ENCODE results near the gene SENP5.

The SENP5 gene

DNA sequence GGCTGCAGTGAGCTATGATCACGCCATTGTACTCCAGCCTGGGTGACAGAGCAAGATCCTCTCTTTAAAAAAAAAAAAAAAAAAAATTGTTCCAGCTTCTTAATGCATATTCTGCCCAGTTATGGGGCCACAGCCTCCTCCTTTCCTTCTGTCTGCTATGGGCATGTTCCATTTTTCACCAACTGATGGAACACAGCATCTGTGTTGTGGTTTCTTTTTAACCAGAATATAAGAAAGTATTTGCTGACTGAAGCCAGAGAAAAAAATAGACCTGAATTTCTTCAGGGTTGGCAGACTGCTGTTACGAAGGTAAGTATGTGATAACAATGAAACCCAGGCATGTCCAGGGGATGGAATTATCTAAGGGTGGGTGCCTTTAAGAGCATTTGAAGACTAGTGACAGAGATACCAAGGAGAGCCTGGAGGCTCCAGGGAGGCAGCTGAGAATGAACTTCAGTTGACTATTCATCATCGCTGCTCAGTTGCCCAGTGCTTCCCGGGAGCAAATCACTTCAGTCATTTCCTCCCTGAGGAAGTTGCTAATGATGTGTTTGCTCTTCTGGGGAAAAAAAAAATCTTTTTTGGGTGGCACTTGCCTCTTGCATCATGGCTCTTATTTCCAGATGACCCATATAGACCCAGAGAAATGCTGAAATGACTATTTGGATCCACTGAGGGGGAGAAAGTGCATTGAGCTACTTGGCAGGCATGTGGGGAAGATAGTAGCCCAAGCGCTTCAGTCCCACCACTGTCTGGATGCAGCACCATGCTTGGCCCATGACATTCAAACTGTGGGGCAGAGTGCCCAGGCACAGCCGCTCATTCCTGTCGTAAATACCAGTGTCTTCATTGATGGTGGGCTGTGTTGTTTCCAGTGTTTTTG, 60.1 kb downstream of the SENP5 start:
- Histone ChIP-seq H3K4me1 (ENCODE audit: low read length) (no peaks in the 10 kb centered on the region), H3F3A (ENCODE audit: insufficient read depth, low read length) (peaks cover 9% of the 10 kb centered on the region; the same call in 1 of the 2 replicates), H3K27me3 (replicated peaks; ENCODE audit: insufficient read depth, low read length) (no peaks in the 10 kb centered on the region), H3K4me2 (ENCODE audit: low read depth, low read length) (no peak overlapping the region), H4K20me1 (ENCODE audit: insufficient read depth, low read length) (no peaks in the 10 kb centered on the region), H3K4me3 (ENCODE audit: low read length) (no peak overlapping the region), H3K9me3 (replicated peaks; ENCODE audit: insufficient read depth, low read length) (no peaks in the 10 kb centered on the region), H3K79me2 (ENCODE audit: low read length) (no peaks in the 10 kb centered on the region), H3K36me3 (replicated peaks; ENCODE audit: insufficient read depth, low read length) (peaks cover 6% of the 10 kb centered on the region; the same call in 1 of the 2 replicates), H3K27ac (ENCODE audit: low read length) (no peak overlapping the region), H3K9me2 (replicated peaks; ENCODE audit: insufficient read depth, low read length) (no peaks in the 10 kb centered on the region), H3K9ac (ENCODE audit: low read length) (no peak overlapping the region), H2AFZ (ENCODE audit: low read length) (no peak overlapping the region)
- TF ChIP-seq EZH2 (optimal IDR thresholded peaks at IDR 0.05; ENCODE audit: low read depth, low read length) (no peak), EZH2phosphoT487 (IDR thresholded peaks at IDR 0.05; ENCODE audit: low read length) (no peak)
- TF ChIP-seq, protein P1, sequence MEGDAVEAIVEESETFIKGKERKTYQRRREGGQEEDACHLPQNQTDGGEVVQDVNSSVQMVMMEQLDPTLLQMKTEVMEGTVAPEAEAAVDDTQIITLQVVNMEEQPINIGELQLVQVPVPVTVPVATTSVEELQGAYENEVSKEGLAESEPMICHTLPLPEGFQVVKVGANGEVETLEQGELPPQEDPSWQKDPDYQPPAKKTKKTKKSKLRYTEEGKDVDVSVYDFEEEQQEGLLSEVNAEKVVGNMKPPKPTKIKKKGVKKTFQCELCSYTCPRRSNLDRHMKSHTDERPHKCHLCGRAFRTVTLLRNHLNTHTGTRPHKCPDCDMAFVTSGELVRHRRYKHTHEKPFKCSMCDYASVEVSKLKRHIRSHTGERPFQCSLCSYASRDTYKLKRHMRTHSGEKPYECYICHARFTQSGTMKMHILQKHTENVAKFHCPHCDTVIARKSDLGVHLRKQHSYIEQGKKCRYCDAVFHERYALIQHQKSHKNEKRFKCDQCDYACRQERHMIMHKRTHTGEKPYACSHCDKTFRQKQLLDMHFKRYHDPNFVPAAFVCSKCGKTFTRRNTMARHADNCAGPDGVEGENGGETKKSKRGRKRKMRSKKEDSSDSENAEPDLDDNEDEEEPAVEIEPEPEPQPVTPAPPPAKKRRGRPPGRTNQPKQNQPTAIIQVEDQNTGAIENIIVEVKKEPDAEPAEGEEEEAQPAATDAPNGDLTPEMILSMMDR (IDR thresholded peaks at IDR 0.05; ENCODE audit: low read length), result no peak
- no peak for DNase-seq

DNA sequence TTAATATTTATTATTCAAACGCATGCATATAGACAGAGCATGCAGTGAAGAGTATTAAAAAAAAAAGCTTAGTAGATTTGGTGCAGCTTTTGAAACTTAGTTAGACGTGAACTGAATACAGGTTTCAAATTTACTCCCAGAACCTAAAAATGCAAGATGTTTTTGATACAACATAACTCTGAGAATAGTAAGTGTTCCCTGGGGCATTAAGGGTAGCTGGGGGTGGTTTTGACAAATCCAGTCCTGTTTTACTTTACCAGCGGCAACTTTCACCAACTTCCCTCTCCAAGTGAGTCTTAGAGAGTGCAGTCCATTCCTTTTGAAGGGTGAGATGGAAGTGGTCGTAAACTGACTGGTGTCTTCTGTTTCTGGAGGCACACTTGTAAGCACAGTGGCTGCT, 63.4 kb downstream of the SENP5 start:
- H3K9me2 ChIP-seq (replicated peaks; ENCODE audit: insufficient read depth, low read length), result no peaks in the 10 kb centered on the region
- H3K36me3 ChIP-seq (replicated peaks; ENCODE audit: insufficient read depth, low read length), result peaks cover 15% of the 10 kb centered on the region
- DNase-seq, result no peak
- no peak overlapping the region for H3K27ac ChIP-seq (ENCODE audit: low read length)
- H3K4me1 ChIP-seq (ENCODE audit: low read length), result no peaks in the 10 kb centered on the region
- H3F3A ChIP-seq (ENCODE audit: insufficient read depth, low read length), result peaks cover 9% of the 10 kb centered on the region; the same call in 1 of the 2 replicates
- H3K79me2 ChIP-seq (ENCODE audit: low read length), result no peaks in the 10 kb centered on the region
- no peak for TF ChIP-seq EZH2 (optimal IDR thresholded peaks at IDR 0.05; ENCODE audit: low read depth, low read length)
- TF ChIP-seq, protein P1 (IDR thresholded peaks at IDR 0.05; ENCODE audit: low read length), result no peak
- no peak for TF ChIP-seq EZH2phosphoT487 (IDR thresholded peaks at IDR 0.05; ENCODE audit: low read length)
- no peak overlapping the region for H3K9ac ChIP-seq (ENCODE audit: low read length)
- H3K4me3 ChIP-seq (ENCODE audit: low read length), result no peak overlapping the region
- no peak overlapping the region for H2AFZ ChIP-seq (ENCODE audit: low read length)
- H3K9me3 ChIP-seq (replicated peaks; ENCODE audit: insufficient read depth, low read length), result no peaks in the 10 kb centered on the region
- H3K27me3 ChIP-seq (replicated peaks; ENCODE audit: insufficient read depth, low read length), result no peaks in the 10 kb centered on the region
- no peaks in the 10 kb centered on the region for H4K20me1 ChIP-seq (ENCODE audit: insufficient read depth, low read length)
- H3K4me2 ChIP-seq (ENCODE audit: low read depth, low read length), result no peak overlapping the region

DNA sequence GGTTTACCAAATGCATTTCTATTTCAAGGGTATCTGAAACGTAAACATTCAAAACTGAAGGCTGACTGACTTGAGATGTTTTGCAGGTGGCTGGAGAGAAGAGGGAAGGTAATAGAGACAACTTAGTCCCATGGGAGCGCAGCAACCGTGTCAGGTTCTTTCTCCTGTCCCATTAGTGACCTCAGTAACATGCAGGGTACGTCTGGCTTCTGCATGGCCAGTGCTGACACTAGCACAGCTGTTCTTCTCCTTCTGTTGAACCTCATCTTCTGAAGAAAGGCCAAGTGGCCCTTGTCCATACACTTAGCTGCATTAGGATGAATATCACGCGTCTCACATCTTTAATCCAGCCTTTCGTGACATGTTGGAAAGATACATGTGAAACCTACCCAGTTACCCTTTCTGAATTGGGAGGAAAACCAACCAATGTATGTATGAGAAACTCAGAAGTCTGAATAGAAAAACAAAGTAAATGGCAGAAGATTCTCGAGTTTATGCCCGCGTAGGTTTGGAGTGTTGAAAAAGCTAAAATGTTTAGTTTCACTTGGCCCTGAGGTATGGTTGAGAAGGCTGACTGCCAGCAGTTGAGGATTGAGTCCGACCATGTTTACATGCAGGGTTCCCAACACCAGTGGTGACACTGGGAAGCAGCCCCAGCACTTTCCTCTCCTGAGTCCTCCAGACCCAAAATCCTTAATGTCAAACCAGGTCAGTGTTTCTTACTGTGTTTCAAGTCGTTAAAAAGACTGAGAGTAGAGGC, 64.3 kb downstream of the SENP5 start:
- Histone ChIP-seq H3K9me2 (replicated peaks; ENCODE audit: insufficient read depth, low read length) (no peaks in the 10 kb centered on the region), H3K27me3 (replicated peaks; ENCODE audit: insufficient read depth, low read length) (no peaks in the 10 kb centered on the region), H3K4me1 (ENCODE audit: low read length) (no peaks in the 10 kb centered on the region), H3F3A (ENCODE audit: insufficient read depth, low read length) (peaks cover 9% of the 10 kb centered on the region; the same call in 1 of the 2 replicates), H3K9me3 (replicated peaks; ENCODE audit: insufficient read depth, low read length) (no peaks in the 10 kb centered on the region), H2AFZ (ENCODE audit: low read length) (no peak overlapping the region), H3K9ac (ENCODE audit: low read length) (no peak overlapping the region), H3K27ac (ENCODE audit: low read length) (no peak overlapping the region), H4K20me1 (ENCODE audit: insufficient read depth, low read length) (no peaks in the 10 kb centered on the region), H3K4me2 (ENCODE audit: low read depth, low read length) (no peak overlapping the region), H3K4me3 (ENCODE audit: low read length) (no peak overlapping the region), H3K79me2 (ENCODE audit: low read length) (no peaks in the 10 kb centered on the region), H3K36me3 (replicated peaks; ENCODE audit: insufficient read depth, low read length) (peaks cover 22% of the 10 kb centered on the region)
- no peak for TF ChIP-seq EZH2 (optimal IDR thresholded peaks at IDR 0.05; ENCODE audit: low read depth, low read length)
- no peak for TF ChIP-seq EZH2phosphoT487 (IDR thresholded peaks at IDR 0.05; ENCODE audit: low read length)
- TF ChIP-seq, protein P1 (IDR thresholded peaks at IDR 0.05; ENCODE audit: low read length), result no peak
- no peak for DNase-seq

All from MM.1S (cell line).